Esophagus squamous epithelium (tissue), 5 donors: ENCODE measurements around the gene CACNA2D2. TPM values are rescaled to one million over a fixed set of nuclear protein-coding genes. Genes with fewer than 3 reads are reported as not detected.

Experiments used
- DNase-seq: peaks from one replicate; lab custom pipeline; 2025; lab: John Stamatoyannopoulos, UW
- H3K27ac ChIP-seq, 4 donors: fragments of 200-600 bp; sonication (generic); one replicate each; pipeline ENCODE4 v1.5.1; 2016 to 2019; ENCODE audit warnings: mild to moderate bottlenecking in 1 of 4
- H3K27me3 ChIP-seq, 4 donors: fragments of 200-600 bp; sonication (generic); 1 replicate in 3 of 4; 2 replicates in 1 of 4; pipeline versions ENCODE4 v1.5.1 to v1.6.0; 2017 to 2021; ENCODE audit warnings: antibody characterized with exemption in 1 of 4
- H3K36me3 ChIP-seq, 3 donors: fragments of 200-600 bp; sonication (generic); one replicate each; pipeline ENCODE4 v1.5.1; 2016 to 2019
- H3K4me1 ChIP-seq, 3 donors: fragments of 200-600 bp; sonication (generic); one replicate each; pipeline ENCODE4 v1.5.1; 2017 to 2019
- H3K4me3 ChIP-seq, 4 donors: fragments of 200-600 bp; sonication (generic); 1 replicate in 3 of 4; 2 replicates in 1 of 4; pipeline ENCODE4 v1.5.1; 2016 to 2019; ENCODE audit warnings: mild to moderate bottlenecking in 2 of 4, moderate library complexity in 1 of 4
- H3K9me3 ChIP-seq, 3 donors: fragments of 200-600 bp; sonication (generic); one replicate each; pipeline ENCODE4 v1.5.1; 2016 to 2019
- POLR2A ChIP-seq, 4 donors: fragments of 450-650 bp; IDR thresholded peaks; one replicate each; pipeline ENCODE4 v1.6.1; 2017; ENCODE audit warnings: antibody characterized with exemption in 4 of 4, mild to moderate bottlenecking in 4 of 4, moderate library complexity in 3 of 4
- WGBS, 2 donors: methylation state at CpG; one replicate each; pipeline ENCODE4 v1.1.5; 2018; 5-methylcytosine and 5-hydroxymethylcytosine counted together
- intact Hi-C: fragments of 100-400 bp; cut with DNase I; formaldehyde crosslinking; loops from one replicate; pipeline ENCODE4 v1.15.0; 2022
- total RNA-seq, 4 donors: library from RNA; depleted of rRNA; stranded (reverse); fragments of >200 nt; gene quantifications; one replicate each; pipeline ENCODE4 v1.1.0, GENCODE V29; 2016
- TF ChIP-seq, protein P1 (sequence below), 6 experiments: fragments of 450-650 bp in 4 of 6; fragments of 200-600 bp in 2 of 6; sonication (generic) in 2 of 6; IDR thresholded peaks; one replicate each; pipeline ENCODE4 v1.5.1; 2016 to 2019; ENCODE audit warnings: antibody characterized with exemption in 6 of 6, mild to moderate bottlenecking in 4 of 6, moderate library complexity in 4 of 6
- donor health status: DM: yes; HTN: yes; CAD: no.

The CACNA2D2 gene
- total RNA-seq, 4 donors from 2014 or later, result 0.18 to 0.57 (median 0.35) TPM; not detected in 1

GRCh38 chr3:50336452-50337174 lies 166.8 kb downstream of the CACNA2D2 start:
- H3K4me1 ChIP-seq, result peaks cover 66 to 93% (median 67%) of the 10 kb centered on the region in 3 donors
- intact Hi-C loops, result no loop called here

DNA sequence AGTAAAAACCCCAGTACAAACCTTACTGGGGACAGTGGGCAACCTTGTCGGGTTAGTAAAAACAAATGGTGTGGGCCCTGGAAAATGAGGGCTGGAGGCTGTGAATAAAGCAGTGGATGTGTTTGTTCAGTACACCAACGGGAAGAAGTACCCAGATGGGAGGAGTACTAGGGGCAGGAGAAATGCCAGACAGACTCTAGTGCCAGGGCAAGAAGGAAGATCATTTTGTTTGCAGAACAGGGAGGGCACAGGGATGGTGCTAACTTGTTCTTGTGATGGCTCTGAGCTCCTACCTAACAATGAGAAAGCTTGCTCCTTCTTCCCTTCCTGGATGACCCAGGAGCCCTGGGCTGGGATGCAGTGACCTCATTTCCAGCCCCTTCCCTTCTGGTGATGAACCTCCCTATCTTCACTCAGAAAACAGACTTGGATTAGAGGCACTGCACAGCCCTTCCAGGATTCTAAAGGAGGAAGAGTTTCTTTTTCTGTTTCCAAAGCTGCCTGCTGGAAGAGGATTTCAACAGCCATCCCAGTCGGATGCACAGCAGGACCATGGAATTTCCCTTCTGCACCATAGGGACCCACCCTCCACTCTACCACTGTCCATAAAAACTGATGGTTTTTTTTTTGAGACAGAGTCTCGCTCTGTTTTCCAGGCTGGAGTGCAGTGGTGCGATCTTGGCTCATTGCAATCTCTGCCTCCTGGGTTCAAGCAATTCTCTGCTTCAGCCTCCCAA lies 168.9 kb downstream of the CACNA2D2 start:
- H3K27me3 ChIP-seq, result no peaks in the 10 kb centered on the region
- peak overlapping the region; percentile 96 to 100 (median 98) for H3K27ac ChIP-seq
- intact Hi-C loops, result no loop called here
- H3K36me3 ChIP-seq, result peaks cover 22 to 42% (median 26%) of the 10 kb centered on the region in 3 donors
- no peaks in the 10 kb centered on the region for H3K9me3 ChIP-seq
- peaks cover 48 to 72% (median 52%) of the 10 kb centered on the region in 3 donors for H3K4me1 ChIP-seq
- TF ChIP-seq POLR2A (IDR thresholded peaks at IDR 0.05), result no peak
- TF ChIP-seq, protein P1, sequence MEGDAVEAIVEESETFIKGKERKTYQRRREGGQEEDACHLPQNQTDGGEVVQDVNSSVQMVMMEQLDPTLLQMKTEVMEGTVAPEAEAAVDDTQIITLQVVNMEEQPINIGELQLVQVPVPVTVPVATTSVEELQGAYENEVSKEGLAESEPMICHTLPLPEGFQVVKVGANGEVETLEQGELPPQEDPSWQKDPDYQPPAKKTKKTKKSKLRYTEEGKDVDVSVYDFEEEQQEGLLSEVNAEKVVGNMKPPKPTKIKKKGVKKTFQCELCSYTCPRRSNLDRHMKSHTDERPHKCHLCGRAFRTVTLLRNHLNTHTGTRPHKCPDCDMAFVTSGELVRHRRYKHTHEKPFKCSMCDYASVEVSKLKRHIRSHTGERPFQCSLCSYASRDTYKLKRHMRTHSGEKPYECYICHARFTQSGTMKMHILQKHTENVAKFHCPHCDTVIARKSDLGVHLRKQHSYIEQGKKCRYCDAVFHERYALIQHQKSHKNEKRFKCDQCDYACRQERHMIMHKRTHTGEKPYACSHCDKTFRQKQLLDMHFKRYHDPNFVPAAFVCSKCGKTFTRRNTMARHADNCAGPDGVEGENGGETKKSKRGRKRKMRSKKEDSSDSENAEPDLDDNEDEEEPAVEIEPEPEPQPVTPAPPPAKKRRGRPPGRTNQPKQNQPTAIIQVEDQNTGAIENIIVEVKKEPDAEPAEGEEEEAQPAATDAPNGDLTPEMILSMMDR (IDR thresholded peaks at IDR 0.05), result no peak
- 37 to 53% methylated on average over 5 of the region's 5 CpGs for WGBS, 2 donors
- peak overlapping the region in 1 of 4 donors; percentile 12 for H3K4me3 ChIP-seq
- no peak for DNase-seq

More at GRCh38 chr3:50336452-50337174, 166.8 kb downstream of the CACNA2D2 start:
- WGBS, 2 donors, result 0 to 1% methylated on average over 5 to 26 of the region's 31 CpGs
- Histone ChIP-seq H3K9me3 (no peaks in the 10 kb centered on the region), H3K27me3 (no peaks in the 10 kb centered on the region), H3K27ac (peak overlapping the region; percentile 96 to 100 (median 98)), H3K36me3 (peaks cover 4 to 20% (median 8%) of the 10 kb centered on the region in 3 donors), H3K4me3 (peak overlapping the region; percentile 64 to 93 (median 78))
- TF ChIP-seq, protein P1 (IDR thresholded peaks at IDR 0.05), result peak in 1 of 6 experiments; percentile 5
- no peak for TF ChIP-seq POLR2A (IDR thresholded peaks at IDR 0.05)
- no peak for DNase-seq

- H3K9me3 ChIP-seq, result no peaks in the 10 kb centered on the region
- peaks cover 24 to 47% (median 26%) of the 10 kb centered on the region in 3 donors for H3K36me3 ChIP-seq
- H3K27ac ChIP-seq, result peak overlapping the region; percentile 96 to 100 (median 98)
- peak overlapping the region in 1 of 4 donors; percentile 12 for H3K4me3 ChIP-seq
- TF ChIP-seq, protein P1 (IDR thresholded peaks at IDR 0.05), result no peak
- TF ChIP-seq POLR2A (IDR thresholded peaks at IDR 0.05), result no peak
- intact Hi-C loops, result no loop called here
- peaks cover 48 to 70% (median 51%) of the 10 kb centered on the region in 3 donors for H3K4me1 ChIP-seq
- no peak for DNase-seq
- H3K27me3 ChIP-seq, result no peaks in the 10 kb centered on the region
- 42 to 73% methylated on average over 9 to 10 of the region's 12 CpGs for WGBS, 2 donors
Measured at GRCh38 chr3:50333744-50334328, 169.6 kb downstream of the CACNA2D2 start.

DNA sequence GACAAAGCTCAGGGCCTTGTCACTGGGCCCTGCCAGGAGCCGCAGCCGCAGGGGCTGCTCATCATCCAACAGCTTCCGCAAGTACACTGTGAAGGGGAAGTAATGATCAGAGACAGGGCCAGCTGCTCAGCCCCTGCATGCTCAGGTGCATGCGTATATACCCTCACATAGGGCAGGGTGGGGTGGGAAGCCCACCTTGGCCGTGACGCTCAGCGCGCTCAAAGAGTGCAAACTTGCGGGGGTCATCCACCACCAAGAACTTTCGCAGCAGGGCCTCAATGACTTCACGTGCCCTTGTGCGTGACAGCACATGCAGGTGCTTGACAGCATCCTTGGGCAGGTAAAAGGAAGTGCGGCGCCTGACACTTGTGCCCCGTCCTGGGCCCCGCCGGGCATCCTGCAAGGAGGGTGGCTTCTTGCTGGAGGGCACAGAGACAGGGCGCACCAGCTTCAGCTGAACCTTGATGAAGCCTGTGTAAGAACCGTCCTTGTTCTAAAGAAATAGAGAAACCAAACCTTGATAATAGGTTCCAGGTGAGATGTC lies 172.0 kb downstream of the CACNA2D2 start:
- no peak for TF ChIP-seq POLR2A (IDR thresholded peaks at IDR 0.05)
- TF ChIP-seq, protein P1 (IDR thresholded peaks at IDR 0.05), result no peak
- intact Hi-C loops, result no loop called here
- Histone ChIP-seq H3K9me3 (no peaks in the 10 kb centered on the region), H3K27ac (no peak overlapping the region), H3K4me1 (peaks cover 49 to 72% (median 54%) of the 10 kb centered on the region in 3 donors), H3K4me3 (no peak overlapping the region), H3K27me3 (no peaks in the 10 kb centered on the region), H3K36me3 (peaks cover 24 to 49% (median 26%) of the 10 kb centered on the region in 3 donors)
- 90% methylated on average over 8 of the region's 19 CpGs; no CpG with 5 or more reads in 1 of the 2 donors for WGBS, 2 donors
- DNase-seq, result no peak
